H9 (cell line): ENCODE results near the gene E2F4. TPM values are rescaled to one million over a fixed set of nuclear protein-coding genes. Genes with fewer than 3 reads are reported as not detected.

Experiments
- DNase-seq: peaks from one replicate; pipeline ENCODE4 v3.0.0-alpha.2; 2017
- H2AFZ ChIP-seq: one replicate; pipeline ENCODE4 v1.6.1; 2013; ENCODE audit warnings: mild to moderate bottlenecking, low read length, control low read depth, moderate library complexity
- H2AK5ac ChIP-seq: 2 replicates; pipeline ENCODE4 v1.6.1; 2013; ENCODE audit warnings: low read length, control low read depth, mixed read lengths; ENCODE audit not compliant: insufficient read length
- H2BK120ac ChIP-seq: one replicate; pipeline ENCODE4 v1.6.1; 2013; ENCODE audit warnings: low read depth, mild to moderate bottlenecking, low read length, control low read depth, inconsistent platforms; ENCODE audit not compliant: poor library complexity, severe bottlenecking
- H2BK12ac ChIP-seq: 2 replicates; pipeline ENCODE4 v1.6.1; 2013; ENCODE audit warnings: low read length, control low read depth, mixed read lengths, low read depth; ENCODE audit not compliant: insufficient read length
- H2BK15ac ChIP-seq: 2 replicates; pipeline ENCODE4 v1.6.1; 2013; ENCODE audit warnings: low read depth, low read length, control low read depth
- H2BK20ac ChIP-seq: one replicate; pipeline ENCODE4 v1.6.1; 2013; ENCODE audit warnings: low read depth, mild to moderate bottlenecking, low read length, control low read depth, inconsistent platforms; ENCODE audit not compliant: poor library complexity, severe bottlenecking
- H2BK5ac ChIP-seq: 2 replicates; pipeline ENCODE4 v1.6.1; 2013; ENCODE audit warnings: low read length, control low read depth, mixed read lengths; ENCODE audit not compliant: insufficient read length
- H3K14ac ChIP-seq: 2 replicates; pipeline ENCODE4 v1.6.1; 2013; ENCODE audit warnings: low read length, control low read depth; ENCODE audit not compliant: insufficient read depth
- H3K18ac ChIP-seq: 2 replicates; pipeline ENCODE4 v1.6.1; 2013; ENCODE audit warnings: low read depth, mild to moderate bottlenecking, mixed read lengths, low read length, control low read depth; ENCODE audit not compliant: insufficient read length
- H3K23ac ChIP-seq: 2 replicates; pipeline ENCODE4 v1.6.1; 2013; ENCODE audit warnings: low read length, control low read depth, mixed read lengths, low read depth; ENCODE audit not compliant: insufficient read length
- H3K23me2 ChIP-seq: 2 replicates; pipeline ENCODE4 v1.6.1; 2013; ENCODE audit warnings: low read depth, mild to moderate bottlenecking, mixed read lengths, low read length, control low read depth; ENCODE audit not compliant: insufficient read length, poor library complexity, severe bottlenecking
- H3K27ac ChIP-seq: 2 replicates; pipeline ENCODE4 v1.5.1; 2013; ENCODE audit warnings: low read length, control low read depth, mixed read lengths, low read depth; ENCODE audit not compliant: insufficient read length
- H3K27me3 ChIP-seq: 2 replicates; pipeline ENCODE4 v1.6.1; 2013; ENCODE audit warnings: low read length, control low read depth, inconsistent platforms; ENCODE audit not compliant: insufficient read depth
- H3K4ac ChIP-seq: 2 replicates; pipeline ENCODE4 v1.6.1; 2013; ENCODE audit warnings: low read depth, mild to moderate bottlenecking, control low read depth, inconsistent platforms, low read length, moderate library complexity
- H3K4me1 ChIP-seq: 2 replicates; pipeline ENCODE4 v1.6.1; 2013; ENCODE audit warnings: low read length, control low read depth, inconsistent platforms; ENCODE audit not compliant: insufficient read depth
- H3K4me2 ChIP-seq: 2 replicates; pipeline ENCODE4 v1.6.1; 2013; ENCODE audit warnings: low read length, control low read depth, mixed read lengths; ENCODE audit not compliant: insufficient read length, insufficient read depth
- H3K56ac ChIP-seq: 2 replicates; pipeline ENCODE4 v1.6.1; 2013; ENCODE audit warnings: low read depth, mild to moderate bottlenecking, mixed read lengths, low read length, control low read depth; ENCODE audit not compliant: insufficient read length
- H3K79me1 ChIP-seq: 2 replicates; pipeline ENCODE4 v1.6.1; 2013; ENCODE audit warnings: low read depth, mild to moderate bottlenecking, moderate library complexity, low read length, control low read depth, inconsistent platforms; ENCODE audit not compliant: insufficient read depth, poor library complexity, severe bottlenecking
- H3K79me2 ChIP-seq: 2 replicates; pipeline ENCODE4 v1.6.1; 2013; ENCODE audit warnings: low read length, control low read depth, inconsistent platforms; ENCODE audit not compliant: insufficient read depth
- H3K9ac ChIP-seq: 2 replicates; pipeline ENCODE4 v1.6.1; 2013; ENCODE audit warnings: low read length, control low read depth, mixed read lengths; ENCODE audit not compliant: insufficient read length; ENCODE audit errors: extremely low read depth
- H3K9me3 ChIP-seq: one replicate; pipeline ENCODE4 v1.6.1; 2013; ENCODE audit warnings: low read depth, low read length, inconsistent platforms; ENCODE audit not compliant: control insufficient read depth
- H3T11ph ChIP-seq: one replicate; pipeline ENCODE4 v1.6.1; 2013; ENCODE audit warnings: mild to moderate bottlenecking, low read length, control low read depth, inconsistent platforms
- H4K20me1 ChIP-seq: one replicate; pipeline ENCODE4 v1.6.1; 2013; ENCODE audit not compliant: control insufficient read depth, insufficient read length, insufficient read depth
- H4K5ac ChIP-seq: 2 replicates; pipeline ENCODE4 v1.6.1; 2013; ENCODE audit warnings: low read depth, mild to moderate bottlenecking, mixed read lengths, low read length, control low read depth; ENCODE audit not compliant: insufficient read length
- H4K8ac ChIP-seq: replicated peaks from 2 replicates; pipeline ENCODE4 v1.6.1; 2013; ENCODE audit warnings: low read length, control low read depth, mixed read lengths, low read depth; ENCODE audit not compliant: insufficient read length
- H4K91ac ChIP-seq: 2 replicates; pipeline ENCODE4 v1.6.1; 2013; ENCODE audit warnings: low read depth, mild to moderate bottlenecking, moderate library complexity, mixed read lengths, low read length, control low read depth; ENCODE audit not compliant: insufficient read length
- H3K27ac Mint-ChIP-seq, 3 experiments: 2 replicates in 2 of 3; 3 replicates in 1 of 3; pipeline ENCODE4 v1.8.0; 2020 to 2021; ENCODE audit warnings: mixed read lengths in 3 of 3, mild to moderate bottlenecking in 1 of 3, moderate library complexity in 1 of 3
- H3K27me3 Mint-ChIP-seq: 2 replicates; pipeline ENCODE4 v1.8.0; 2021; ENCODE audit warnings: low read depth, mild to moderate bottlenecking, moderate library complexity, mixed read lengths
- H3K36me3 Mint-ChIP-seq, 3 experiments: 2 replicates in 2 of 3; 3 replicates in 1 of 3; pipeline ENCODE4 v1.8.0; 2020 to 2021; ENCODE audit warnings: low read depth in 3 of 3, mixed read lengths in 3 of 3; ENCODE audit not compliant: insufficient read depth in 1 of 3
- H3K4me1 Mint-ChIP-seq, 2 experiments: 2 replicates each; pipeline ENCODE4 v1.8.0; 2020; ENCODE audit warnings: mixed read lengths in 2 of 2
- H3K4me3 Mint-ChIP-seq, 2 experiments: 2 replicates in 1 of 2; 3 replicates in 1 of 2; pipeline ENCODE4 v1.8.0; 2020 to 2021; ENCODE audit warnings: mild to moderate bottlenecking in 2 of 2, mixed read lengths in 2 of 2, moderate library complexity in 1 of 2
- H3K9me3 Mint-ChIP-seq, 2 experiments: 2 replicates in 1 of 2; 3 replicates in 1 of 2; pipeline ENCODE4 v1.8.0; 2020; ENCODE audit warnings: mild to moderate bottlenecking in 2 of 2, mixed read lengths in 2 of 2, moderate library complexity in 1 of 2
- CTCF ChIP-seq: fragments of 200-600 bp; sonication (generic); conservative IDR thresholded peaks from 3 replicates; pipeline ENCODE4 v1.8.0; 2021; ENCODE audit warnings: antibody characterized with exemption, mild to moderate bottlenecking
- WGBS: extraction: QIAGEN DNeasy Blood & Tissue Kit; methylation state at CpG from one replicate; pipeline ENCODE4 v1.1.7; 2013; ENCODE audit warnings: missing lambda C conversion rate, low lambda C conversion rate, mixed read lengths; ENCODE audit not compliant: insufficient read length; ENCODE audit errors: extremely low coverage; 5-methylcytosine and 5-hydroxymethylcytosine counted together
- total RNA-seq: library from RNA; stranded (reverse); gene quantifications from 2 replicates; pipeline ENCODE4 v1.2.1, GENCODE V29; 2021

The E2F4 gene
- total RNA-seq, 1 experiment from 2014 or later, result 116 TPM

DNA sequence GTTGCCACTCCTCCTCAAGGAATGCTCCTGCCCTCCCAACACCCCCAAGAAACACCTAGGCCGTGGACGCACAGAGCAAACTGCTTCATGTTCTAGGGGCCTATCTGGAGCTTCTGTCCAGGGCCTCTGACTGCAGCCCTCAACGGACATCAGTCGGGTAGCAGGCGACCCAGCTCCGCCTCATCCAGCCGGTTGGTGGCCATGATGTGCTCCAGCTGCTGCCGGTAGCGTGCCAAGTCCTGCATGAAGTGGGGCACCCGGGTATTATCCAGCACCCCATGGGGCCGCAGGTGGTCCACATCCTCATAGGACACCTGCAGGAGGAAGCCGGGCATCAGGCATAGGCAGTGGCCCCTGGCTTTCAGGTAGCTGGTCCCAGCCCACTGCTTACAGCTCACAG lies 15.3 kb upstream of the E2F4 start:
- H4K91ac ChIP-seq, result no peak overlapping the region
- no CpG with 5 or more reads among the region's 12 CpGs for WGBS
- Mint-ChIP-seq H3K9me3 (no peaks in the 10 kb centered on the region; a peak in 1 of 5 replicates), H3K27ac (no peak overlapping the region), H3K4me3 (no peak overlapping the region; a peak in 1 of 5 replicates), H3K27me3 (peaks cover 58% of the 10 kb centered on the region), H3K36me3 (peaks cover 0 to 7% (median 6%) of the 10 kb centered on the region in 3 experiments; a peak in 2 of 7 replicates), H3K4me1 (peaks cover 28% of the 10 kb centered on the region in 2 experiments)
- H4K20me1 ChIP-seq, result no peaks in the 10 kb centered on the region
- no peak for DNase-seq
- H3K79me1 ChIP-seq, result no peaks in the 10 kb centered on the region
- H2BK5ac ChIP-seq, result no peak overlapping the region
- no peak overlapping the region for H2AK5ac ChIP-seq
- H4K5ac ChIP-seq, result no peak overlapping the region
- H2BK120ac ChIP-seq, result no peak overlapping the region
- no peaks in the 10 kb centered on the region for H3K9me3 ChIP-seq
- no peak overlapping the region for H3K27ac ChIP-seq
- no peak overlapping the region for H2AFZ ChIP-seq
- no peak overlapping the region for H2BK15ac ChIP-seq
- TF ChIP-seq CTCF, result no peak
- no peak overlapping the region for H3K14ac ChIP-seq
- no peak overlapping the region for H3K18ac ChIP-seq
- peaks cover 17% of the 10 kb centered on the region for H3K23me2 ChIP-seq
- H3K27me3 ChIP-seq, result peaks cover 21% of the 10 kb centered on the region; the same call in 1 of the 2 replicates
- H3K4ac ChIP-seq, result no peak overlapping the region
- H2BK20ac ChIP-seq, result no peak overlapping the region
- H3T11ph ChIP-seq, result no peak overlapping the region
- no peak overlapping the region for H3K9ac ChIP-seq
- no peak overlapping the region for H2BK12ac ChIP-seq
- no peaks in the 10 kb centered on the region for H3K79me2 ChIP-seq
- no peak overlapping the region for H4K8ac ChIP-seq
- H3K4me2 ChIP-seq, result no peak overlapping the region
- no peak overlapping the region for H3K23ac ChIP-seq
- peaks cover 2% of the 10 kb centered on the region; the same call in 1 of the 2 replicates for H3K4me1 ChIP-seq
- no peak overlapping the region for H3K56ac ChIP-seq
